GM18499 (cell line): Measurements from ENCODE around the gene MXD4.

ENCODE experiments used
- ATAC-seq: cut with Tn5 transposase; IDR thresholded peaks from one replicate; pipeline ENCODE4 v1.9.1; 2021; ENCODE audit warnings: moderate number of reproducible peaks; ENCODE audit not compliant: insufficient read depth, unreplicated experiment

MXD4 gene

GRCh38 chr4:2261853-2262144 is at the start of gene MXD4:
Gene MXD4, minus strand, starts transcription at chr4:2262109. Its CDS starts 129 bp downstream, at chr4:2261980.
- ATAC-seq = no peak

- ATAC-seq = no peak
Observed at GRCh38 chr4:2306773-2307410, 45.0 kb upstream of the MXD4 start.

GRCh38 chr4:2305766-2306501 is 44.0 kb upstream of the MXD4 start:
- ATAC-seq = no peak

GRCh38 chr4:2304877-2305561 is 43.1 kb upstream of the MXD4 start:
- ATAC-seq = no peak

- ATAC-seq = no peak
Observed at GRCh38 chr4:2304321-2304876, 42.5 kb upstream of the MXD4 start.

GRCh38 chr4:2303686-2304320 is 41.9 kb upstream of the MXD4 start:
- no peak for ATAC-seq

GRCh38 chr4:2303121-2303685 is 41.3 kb upstream of the MXD4 start:
- ATAC-seq = no peak

GRCh38 chr4:2302387-2303119 is 40.6 kb upstream of the MXD4 start:
- ATAC-seq = no peak

- no peak for ATAC-seq
Observed at GRCh38 chr4:2301806-2302205, 39.9 kb upstream of the MXD4 start.

- no peak for ATAC-seq
Observed at GRCh38 chr4:2301225-2301642, 39.3 kb upstream of the MXD4 start.

- ATAC-seq = no peak
Observed at GRCh38 chr4:2300431-2301224, 38.7 kb upstream of the MXD4 start.

GRCh38 chr4:2299794-2300193 is 37.9 kb upstream of the MXD4 start:
- ATAC-seq = no peak

- ATAC-seq = no peak
Observed at GRCh38 chr4:2298532-2298991, 36.7 kb upstream of the MXD4 start.

GRCh38 chr4:2297606-2298531 is 36.0 kb upstream of the MXD4 start:
- ATAC-seq = no peak

- ATAC-seq = no peak
Observed at GRCh38 chr4:2296631-2297601, 35.0 kb upstream of the MXD4 start.

GRCh38 chr4:2295900-2296442 is 34.1 kb upstream of the MXD4 start:
- ATAC-seq = no peak

- no peak for ATAC-seq
Observed at GRCh38 chr4:2295500-2295899, 33.6 kb upstream of the MXD4 start.
